Upper lobe of left lung (tissue), 6 donors: ENCODE measurements around the gene IKBKG. TPM values are rescaled to one million over a fixed set of nuclear protein-coding genes. Genes with fewer than 3 reads are reported as not detected.

ENCODE experiments used
- ATAC-seq, 2 donors: fragments of 200-7000 bp; cut with Tn5 transposase; one replicate each; pipeline ENCODE4 v1.9.1; 2022; ENCODE audit warnings: mild to moderate bottlenecking in 2 of 2, moderate library complexity in 2 of 2; ENCODE audit not compliant: low FRiP score in 2 of 2
- DNase-seq, 2 donors: peaks; one replicate each; pipeline ENCODE4 v3.0.0-alpha.2; 2019 to 2020
- H3K27ac ChIP-seq, 4 donors: fragments of 200-600 bp; sonication (generic); one replicate each; pipeline ENCODE4 v1.5.1; 2016 to 2019
- H3K27me3 ChIP-seq, 4 donors: fragments of 200-600 bp; sonication (generic); one replicate each; pipeline ENCODE4 v1.5.1; 2017 to 2019
- H3K36me3 ChIP-seq, 4 donors: fragments of 200-600 bp; sonication (generic); one replicate each; pipeline ENCODE4 v1.5.1; 2016 to 2019
- H3K4me1 ChIP-seq, 4 donors: fragments of 200-600 bp; sonication (generic); one replicate each; pipeline ENCODE4 v1.5.1; 2018 to 2019
- H3K4me3 ChIP-seq, 4 donors: fragments of 200-600 bp; sonication (generic); one replicate each; pipeline ENCODE4 v1.5.1; 2017 to 2019; ENCODE audit warnings: mild to moderate bottlenecking in 2 of 4, moderate library complexity in 1 of 4
- H3K9me3 ChIP-seq, 4 donors: fragments of 200-600 bp; sonication (generic); one replicate each; pipeline ENCODE4 v1.5.1; 2018 to 2019
- CTCF ChIP-seq, 6 experiments: fragments of 450-650 bp in 4 of 6; fragments of 200-600 bp in 2 of 6; sonication (generic) in 2 of 6; IDR thresholded peaks; one replicate each; pipeline ENCODE4 v1.5.1; 2016 to 2019; ENCODE audit warnings: antibody characterized with exemption in 6 of 6
- EP300 ChIP-seq, 4 donors: sonication (generic); formaldehyde crosslinking; IDR thresholded peaks; one replicate each; pipeline ENCODE4 v1.5.1; 2017; ENCODE audit warnings: antibody characterized with exemption in 4 of 4, control low read depth in 2 of 4
- POLR2A ChIP-seq, 4 donors: fragments of 450-650 bp; IDR thresholded peaks; one replicate each; pipeline ENCODE4 v1.5.1; 2016 to 2017; ENCODE audit warnings: antibody characterized with exemption in 4 of 4, mild to moderate bottlenecking in 2 of 4
- POLR2AphosphoS5 ChIP-seq, 2 donors: sonication (generic); formaldehyde crosslinking; IDR thresholded peaks; one replicate each; pipeline ENCODE4 v1.5.1; 2017; ENCODE audit warnings: antibody characterized with exemption in 2 of 2
- WGBS, 2 donors: methylation state at CpG; one replicate each; pipeline ENCODE4 v1.1.5; 2017 to 2018; 5-methylcytosine and 5-hydroxymethylcytosine counted together
- total RNA-seq, 6 donors: library from RNA; depleted of rRNA in 4 of 6; stranded (reverse); fragments of >200 nt in 4 of 6; gene quantifications; one replicate each; pipeline versions ENCODE4 v1.1.0 to v1.2.1, GENCODE V29; 2016 to 2021
- donor health status: DM: no; HTN: no; CAD: no; lungs with moderate emphysema.
- donor health status: DM: no; HTN: yes; CAD: no; lungs with severe emphysema.

Gene IKBKG
- total RNA-seq, 6 donors from 2014 or later = 11.1 to 46.3 (median 39.7) TPM

DNA sequence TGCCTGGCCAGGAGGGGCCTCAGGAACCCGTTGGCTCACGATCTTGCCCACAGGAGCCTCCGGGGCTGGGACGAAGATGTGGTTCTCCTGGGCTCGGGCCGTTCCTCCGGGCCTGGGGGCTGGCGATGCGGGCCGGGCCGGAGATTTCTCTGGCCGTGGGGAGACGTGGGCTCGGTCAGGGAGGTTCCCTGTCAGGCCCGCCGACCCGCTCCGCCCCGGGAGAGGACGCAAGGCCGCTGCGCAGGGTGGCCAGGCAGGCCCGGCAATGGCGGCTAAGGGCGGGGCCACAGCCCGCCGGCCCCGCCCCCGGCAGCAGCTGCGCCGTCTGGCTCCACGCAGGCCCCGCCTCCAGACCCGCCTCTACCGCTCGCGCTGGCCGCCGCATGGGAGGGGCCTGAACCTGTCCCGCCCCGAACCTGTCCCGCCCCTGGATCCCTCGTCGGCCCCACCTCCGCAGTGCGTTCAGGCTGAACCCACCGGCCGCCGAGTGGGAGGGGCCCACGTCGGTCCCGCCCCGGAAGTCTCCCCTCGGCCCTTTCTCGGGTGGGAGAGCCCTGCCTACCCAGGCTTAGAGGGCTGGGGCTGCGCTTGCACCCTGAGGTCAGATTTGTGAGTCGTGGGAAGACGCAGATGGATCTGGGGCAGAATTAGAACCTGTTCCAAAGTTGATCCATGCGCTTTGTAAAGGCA, 31.3 kb upstream of the IKBKG start, which contains the start of gene FAM3A:
FAM3A (minus strand) TSS at position 267 of the 690 bp plus-strand sequence. CDS start 460 bp downstream, outside the sequence.
- WGBS, 2 donors = 0 to 40% methylated on average over 1 to 38 of the region's 59 CpGs
- Histone ChIP-seq H3K36me3 (peaks cover 0 to 4% (median 0%) of the 10 kb centered on the region in 4 donors), H3K4me1 (peaks cover 0 to 22% (median 0%) of the 10 kb centered on the region in 4 donors), H3K4me3 (peak within 1 kb of the TSS; percentile 57 to 69 (median 66)), H3K27ac (peak within 1 kb of the TSS; percentile 91 to 94 (median 93)), H3K27me3 (peaks cover 0 to 9% (median 0%) of the 10 kb centered on the region in 4 donors), H3K9me3 (peaks cover 0 to 8% (median 0%) of the 10 kb centered on the region in 4 donors)
- peak; percentile 95 to 98 for DNase-seq
- TF ChIP-seq POLR2AphosphoS5 (IDR thresholded peaks at IDR 0.05) (peak; percentile 76 to 87), POLR2A (IDR thresholded peaks at IDR 0.05) (peak; percentile 20 to 94 (median 60)), CTCF (IDR thresholded peaks at IDR 0.05) (no peak)
- ATAC-seq = peak; percentile 95 to 99

GRCh38 chrX:154516656-154517100, 30.7 kb upstream of the IKBKG start:
- peaks cover 0 to 22% (median 0%) of the 10 kb centered on the region in 4 donors for H3K4me1 ChIP-seq
- peak; percentile 66 to 69 for ATAC-seq
- peak overlapping the region; percentile 79 to 94 (median 92) for H3K27ac ChIP-seq
- peaks cover 0 to 9% (median 0%) of the 10 kb centered on the region in 4 donors for H3K27me3 ChIP-seq
- peaks cover 0 to 8% (median 0%) of the 10 kb centered on the region in 4 donors for H3K9me3 ChIP-seq
- peak overlapping the region; percentile 31 to 69 (median 66) for H3K4me3 ChIP-seq
- TF ChIP-seq EP300 (IDR thresholded peaks at IDR 0.05) = no peak
- no peak for TF ChIP-seq POLR2A (IDR thresholded peaks at IDR 0.05)
- TF ChIP-seq CTCF (IDR thresholded peaks at IDR 0.05) = no peak
- no peak for TF ChIP-seq POLR2AphosphoS5 (IDR thresholded peaks at IDR 0.05)
- 2 to 37% methylated on average over 11 to 19 of the region's 19 CpGs for WGBS, 2 donors
- no peak for DNase-seq
- H3K36me3 ChIP-seq = no peaks in the 10 kb centered on the region

DNA sequence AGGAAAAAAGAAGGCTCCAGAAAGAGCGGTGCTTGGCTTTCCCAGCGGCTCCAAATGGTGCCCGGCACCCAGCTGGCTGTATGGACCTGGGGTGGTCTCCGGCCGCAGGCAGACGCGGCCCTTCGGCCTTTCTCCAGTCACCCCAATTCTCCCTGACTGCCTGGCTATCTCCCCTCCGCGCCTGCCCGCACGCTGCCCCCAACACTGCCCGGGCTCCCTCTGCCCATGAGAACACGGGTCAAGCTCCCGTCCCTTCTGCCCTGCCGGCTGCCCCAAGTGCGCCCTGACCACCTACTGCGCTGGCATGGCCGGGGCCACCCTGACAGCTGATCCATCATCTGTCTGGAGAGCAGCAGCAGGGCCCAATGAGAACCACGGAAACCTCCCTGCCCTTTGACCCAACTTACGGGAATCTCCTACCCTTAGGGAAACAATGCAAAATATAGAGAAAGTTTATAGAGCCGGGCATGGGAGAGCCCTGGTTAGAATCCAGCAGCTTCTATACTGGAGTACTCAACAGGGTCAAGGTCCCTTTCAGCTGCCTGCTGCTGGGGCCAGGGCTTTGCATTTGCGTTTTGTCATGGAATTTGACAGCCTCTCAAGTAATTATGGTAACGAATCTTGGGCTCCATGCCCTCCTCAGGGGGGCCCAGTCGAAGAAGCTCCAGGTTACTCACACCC, 30.2 kb upstream of the IKBKG start:
- Histone ChIP-seq H3K9me3 (peaks cover 0 to 8% (median 0%) of the 10 kb centered on the region in 4 donors), H3K4me1 (peaks cover 0 to 22% (median 0%) of the 10 kb centered on the region in 4 donors), H3K4me3 (peak overlapping the region in 3 of 4 donors; percentile 65 to 69 (median 66)), H3K36me3 (no peaks in the 10 kb centered on the region), H3K27ac (peak overlapping the region; percentile 79 to 94 (median 92)), H3K27me3 (peaks cover 0 to 9% (median 0%) of the 10 kb centered on the region in 4 donors)
- DNase-seq = peak in 1 of 2 donors; percentile 74
- 46 to 65% methylated on average over 11 to 25 of the region's 25 CpGs for WGBS, 2 donors
- no peak for TF ChIP-seq POLR2A (IDR thresholded peaks at IDR 0.05)
- TF ChIP-seq POLR2AphosphoS5 (IDR thresholded peaks at IDR 0.05) = no peak
- TF ChIP-seq EP300 (IDR thresholded peaks at IDR 0.05) = no peak
- no peak for TF ChIP-seq CTCF (IDR thresholded peaks at IDR 0.05)
- ATAC-seq = no peak

DNA sequence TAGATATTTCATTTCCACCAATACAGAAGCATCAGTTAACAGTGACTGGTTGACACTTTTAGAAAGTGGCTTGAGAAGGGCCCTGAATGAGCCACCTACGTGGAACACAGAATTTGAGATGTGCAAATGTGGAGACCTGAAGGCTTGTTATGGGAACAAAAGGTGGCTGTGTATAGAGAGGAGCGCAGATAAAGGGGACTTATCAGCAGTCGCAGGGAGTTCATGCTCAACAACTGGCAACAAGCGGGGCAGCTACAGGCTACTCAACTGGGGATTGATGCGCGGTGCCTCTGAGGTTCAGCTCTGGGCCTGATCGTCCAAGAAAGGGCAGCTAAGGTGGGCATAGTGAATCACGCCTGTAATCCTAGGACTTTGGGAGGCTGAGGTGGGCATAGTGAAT, 28.0 kb upstream of the IKBKG start:
- no peaks in the 10 kb centered on the region for H3K36me3 ChIP-seq
- no peak for TF ChIP-seq POLR2A (IDR thresholded peaks at IDR 0.05)
- 92 to 93% methylated on average over 8 of the region's 8 CpGs for WGBS, 2 donors
- peaks cover 0 to 9% (median 0%) of the 10 kb centered on the region in 4 donors for H3K27me3 ChIP-seq
- peaks cover 0 to 8% (median 0%) of the 10 kb centered on the region in 4 donors for H3K9me3 ChIP-seq
- no peak overlapping the region for H3K27ac ChIP-seq
- no peak overlapping the region for H3K4me3 ChIP-seq
- ATAC-seq (no peak), DNase-seq (no peak)
- H3K4me1 ChIP-seq = peaks cover 0 to 22% (median 0%) of the 10 kb centered on the region in 4 donors
